Tongue (tissue), 2 donors: Measurements from ENCODE around the gene GYPC. TPM values are rescaled to one million over a fixed set of nuclear protein-coding genes. Genes with fewer than 3 reads are reported as not detected.

ENCODE experiments used
- DNase-seq: peaks from one replicate; pipeline ENCODE4 v3.0.0-alpha.2; 2015
- total RNA-seq: library from RNA; depleted of rRNA; stranded (reverse); fragments of >200 nt; gene quantifications from one replicate; pipeline ENCODE4 v1.2.3, GENCODE V29; 2014

Gene GYPC
- total RNA-seq, 1 donor from 2014 or later: 73.4 TPM

GRCh38 chr2:126650994-126651393, 5.0 kb upstream of the GYPC start:
- no peak for DNase-seq

DNA sequence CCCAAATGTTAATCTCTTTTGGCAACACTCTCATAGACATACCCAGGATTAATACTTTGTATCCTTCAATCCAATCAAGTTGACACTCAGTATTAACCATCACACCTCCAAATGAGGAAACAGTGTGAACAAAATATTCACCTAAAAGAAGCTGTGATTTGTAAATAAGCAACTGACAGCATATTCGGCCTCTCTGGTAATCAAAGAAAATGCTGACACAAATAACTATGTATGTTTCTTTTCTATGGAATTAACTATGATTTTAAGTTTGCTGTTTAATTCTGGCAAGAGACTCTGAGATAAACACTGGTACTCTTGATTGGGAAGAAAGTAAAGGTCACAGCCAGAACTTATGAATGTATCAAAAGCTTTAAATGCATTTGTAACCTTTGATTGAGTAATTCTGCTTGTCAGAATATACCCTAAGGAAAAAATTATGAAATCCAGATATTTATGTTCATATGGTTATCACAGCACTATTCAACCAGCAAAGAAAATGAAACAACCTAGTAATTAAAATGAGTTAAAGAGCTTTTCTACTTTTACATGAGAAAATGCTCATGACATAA, 3.6 kb upstream of the GYPC start:
- DNase-seq: no peak

DNA sequence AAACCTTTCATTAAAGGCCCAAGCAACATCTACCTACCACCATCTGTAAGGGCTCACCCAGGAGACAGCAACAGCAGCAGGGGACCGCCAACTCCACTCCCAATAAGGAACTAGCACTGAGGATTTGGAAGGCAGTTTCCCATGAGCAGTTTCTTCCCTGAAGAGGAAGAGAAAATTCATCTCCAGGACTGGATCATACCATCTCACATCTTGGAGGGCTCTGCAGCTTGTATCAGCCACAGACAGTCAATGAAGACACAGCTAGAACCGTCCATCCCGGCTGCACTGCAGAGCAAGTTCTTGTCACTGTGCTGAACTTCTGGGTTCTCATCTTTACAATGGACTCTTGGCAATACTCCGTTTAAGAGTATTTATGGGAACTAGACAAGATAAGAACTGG, 2.8 kb upstream of the GYPC start:
- no peak for DNase-seq

- no peak for DNase-seq
Measured at GRCh38 chr2:126653761-126654160, 2.2 kb upstream of the GYPC start.

GRCh38 chr2:126655051-126655450, 907 bp upstream of the GYPC start:
- no peak for DNase-seq

GRCh38 chr2:126656431-126657147, 631 bp downstream of the GYPC start:
- peak; percentile 72 for DNase-seq

- DNase-seq: peak; percentile 70
Measured at GRCh38 chr2:126657148-126657635, 1.2 kb downstream of the GYPC start.

DNA sequence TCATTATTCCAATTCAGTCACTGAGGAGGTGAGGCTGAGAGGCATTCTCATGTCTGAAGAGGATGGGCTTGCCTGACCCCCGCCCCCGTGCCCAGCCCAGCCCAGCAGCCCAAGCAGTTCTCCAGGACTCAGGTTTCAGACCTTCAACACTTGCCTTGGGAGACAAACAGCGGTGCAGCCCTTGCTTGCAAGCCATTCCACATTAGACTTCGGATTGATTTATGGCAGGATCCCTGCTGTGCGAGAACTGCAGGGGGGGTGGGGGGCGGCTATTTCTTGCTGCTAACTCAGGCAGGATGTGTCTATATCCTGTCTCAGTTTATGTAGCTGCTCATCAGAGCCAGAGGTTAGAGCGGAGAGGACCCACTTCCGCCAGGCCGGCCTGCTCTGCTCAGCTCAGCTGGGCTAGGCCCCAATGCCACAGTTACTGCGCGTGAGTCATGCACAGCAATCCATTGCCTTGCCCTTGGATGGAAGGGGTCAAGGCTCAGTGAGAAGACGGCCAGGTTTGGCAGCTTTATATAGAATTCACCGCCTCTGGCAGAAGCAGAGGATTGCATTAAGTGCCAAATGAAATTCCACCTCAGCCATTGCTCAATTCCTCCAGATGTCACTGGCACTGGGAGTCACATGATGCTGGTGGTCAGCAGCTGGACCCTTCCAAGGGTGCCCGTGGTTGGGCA, 1.8 kb downstream of the GYPC start:
- peak; percentile 75 for DNase-seq

GRCh38 chr2:126658319-126658904, 2.5 kb downstream of the GYPC start:
- DNase-seq: no peak

GRCh38 chr2:126658905-126659561, 3.1 kb downstream of the GYPC start:
- no peak for DNase-seq

GRCh38 chr2:126659562-126660467, 3.9 kb downstream of the GYPC start:
- DNase-seq: no peak

DNA sequence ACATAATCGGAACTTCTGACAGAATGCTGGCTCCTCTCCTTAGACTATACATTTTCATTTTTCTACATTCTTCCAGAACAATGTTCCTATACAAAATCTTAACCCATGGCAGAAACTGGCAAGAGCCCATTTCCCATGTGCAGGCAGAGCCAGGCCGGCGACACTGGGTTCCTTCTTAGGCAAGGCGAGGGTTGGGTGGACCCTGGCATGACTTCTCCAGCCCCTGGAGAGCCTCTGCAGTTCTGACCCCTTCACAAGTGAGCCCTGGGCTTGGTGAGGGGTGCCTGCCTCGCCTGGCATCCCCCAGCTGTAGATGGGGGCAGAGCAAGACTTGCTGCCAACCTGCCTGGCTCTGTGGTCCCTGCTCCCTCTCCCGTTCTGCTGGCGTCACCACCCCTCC, 5.0 kb downstream of the GYPC start:
- DNase-seq: no peak

- no peak for DNase-seq
Measured at GRCh38 chr2:126661702-126662500, 5.9 kb downstream of the GYPC start.

GRCh38 chr2:126662621-126663020, 6.7 kb downstream of the GYPC start:
- no peak for DNase-seq

DNA sequence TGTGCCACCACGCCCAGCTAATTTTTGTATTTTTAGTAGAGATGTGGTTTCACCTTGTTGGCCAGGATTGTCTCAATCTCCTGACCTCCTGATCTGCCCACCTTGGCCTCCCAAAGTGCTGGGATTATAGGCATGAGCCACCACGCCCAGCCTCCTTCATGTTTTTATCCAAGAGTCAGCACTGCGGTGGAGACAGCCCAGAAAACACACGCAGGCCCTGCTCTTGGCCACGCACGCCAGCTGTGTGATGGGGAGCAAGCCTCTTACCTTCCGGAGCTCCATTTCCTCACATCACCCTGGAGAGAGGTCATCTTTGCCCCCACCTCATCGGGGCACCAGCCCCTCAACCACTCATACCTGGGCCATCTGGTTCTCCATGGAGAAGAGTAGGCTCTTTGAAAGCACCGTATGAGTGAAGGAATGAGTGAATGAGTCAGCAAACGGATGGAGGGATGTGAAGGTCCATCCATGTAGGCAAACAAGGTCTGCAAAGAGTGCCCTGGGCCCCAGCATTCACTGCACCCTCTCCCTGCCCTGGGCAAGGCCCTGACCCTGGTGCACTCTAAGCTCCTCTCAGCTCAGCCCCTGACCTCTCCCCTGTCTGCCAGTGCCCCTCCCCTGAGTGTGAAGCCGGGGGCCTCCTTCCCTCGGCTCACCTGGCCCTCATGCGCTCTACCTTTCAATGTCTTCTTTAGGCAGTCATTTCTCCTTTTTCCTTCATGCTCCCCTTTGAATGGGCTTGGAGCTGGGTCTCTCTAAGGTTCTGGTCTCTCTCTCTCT, 7.4 kb downstream of the GYPC start:
- DNase-seq: no peak

GRCh38 chr2:126664234-126664633, 8.3 kb downstream of the GYPC start:
- no peak for DNase-seq

DNA sequence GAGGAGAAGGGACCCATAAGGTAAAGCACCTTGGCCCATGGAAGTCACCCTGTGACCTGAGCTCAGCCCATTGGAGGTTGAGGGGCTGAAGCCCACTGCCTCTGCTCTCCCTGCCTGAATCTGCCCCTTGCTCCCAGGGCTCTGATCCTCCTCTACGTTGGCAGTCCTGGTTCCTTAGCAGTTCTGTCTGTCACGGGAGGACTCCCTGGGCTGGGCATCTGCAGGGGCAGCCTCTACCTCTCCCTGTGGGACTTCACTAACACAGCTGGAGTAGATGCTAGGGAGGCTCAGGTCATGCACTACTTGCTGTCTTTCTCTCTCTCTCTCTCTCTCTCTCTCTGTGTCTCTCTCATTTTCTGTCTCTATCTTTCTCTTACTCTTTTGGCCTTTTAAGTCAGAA, 8.7 kb downstream of the GYPC start:
- no peak for DNase-seq

- DNase-seq: no peak
Measured at GRCh38 chr2:126665483-126665882, 9.5 kb downstream of the GYPC start.

GRCh38 chr2:126668254-126668653, 12.3 kb downstream of the GYPC start:
- no peak for DNase-seq

DNA sequence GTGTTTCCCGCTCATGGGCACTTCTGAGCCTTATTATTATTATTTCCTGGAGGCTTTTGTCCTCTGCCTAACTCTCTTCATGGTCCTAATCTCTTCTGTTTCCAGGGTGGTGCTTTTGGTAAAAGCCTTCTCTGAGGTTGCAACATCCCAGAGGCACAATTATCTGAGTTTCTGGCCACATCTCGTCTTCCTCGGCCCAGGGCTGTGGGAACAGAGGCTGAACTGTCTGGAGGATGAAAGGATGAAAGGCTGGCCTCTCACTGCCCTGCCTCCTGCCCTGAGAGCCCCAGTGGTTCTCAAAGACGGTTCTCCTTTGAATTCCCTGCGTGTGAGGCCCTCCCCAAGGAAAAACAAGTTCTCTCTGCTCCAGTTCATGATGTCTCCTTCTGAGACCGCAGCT, 13.8 kb downstream of the GYPC start:
- no peak for DNase-seq
